ENCODE data around the gene JARID2. TPM values are rescaled to one million over a fixed set of nuclear protein-coding genes. Genes with fewer than 3 reads are reported as not detected.

Gene JARID2
- total and polyA plus RNA-seq, 9 of the 15 experiments (the other 6 are each of a cell fraction or from before 2014, with no cell fraction given): 5.0 to 29.0 (median 15.6) TPM

GRCh38 chr6:15255481-15255880 is 9.6 kb downstream of the JARID2 start:
- no peak overlapping the region for H3K4me2 ChIP-seq (ENCODE audit: insufficient read depth, low read length)
- ChIA-PET POLR2A (interaction anchor here (0.6 to 4.1 kb wide), 6 partner anchors 11 to 159 kb away, joined by 3 to 24 read pairs (median 3); no protein-coding TSS in a partner anchor), CTCF (ENCODE audit: low intra/inter-chr PET ratio) (no interaction called here)
- H3K9ac ChIP-seq (ENCODE audit: insufficient read depth in 1 of 2, low read depth in 2 of 2, low read length in 2 of 2): no peak overlapping the region
- no peak overlapping the region for H3K27ac ChIP-seq (ENCODE audit: extremely low read depth, low read depth, low read length)
- FAIRE-seq: no peak
- H3K36me3 ChIP-seq (ENCODE audit: control insufficient read depth, insufficient read depth, low read length): peaks cover 31% of the 10 kb centered on the region; the same call in 2 of the 3 replicates
- H3K79me2 ChIP-seq (ENCODE audit: control insufficient read depth, insufficient read depth, low read length): peaks cover 99% of the 10 kb centered on the region
- peaks cover 55% of the 10 kb centered on the region for H4K20me1 ChIP-seq (replicated peaks; ENCODE audit: control insufficient read depth, insufficient read depth, low read length)
- no peaks in the 10 kb centered on the region for H3K27me3 ChIP-seq (ENCODE audit: control insufficient read depth in 2 of 2, insufficient read depth in 2 of 2, low read length in 2 of 2)
- TF ChIP-seq ZBTB1 (CRISPR knock-in tag; IDR thresholded peaks at IDR 0.05; ENCODE audit: borderline replicate concordance, low read depth): no peak
- TF ChIP-seq NR2F6 (CRISPR knock-in tag; IDR thresholded peaks at IDR 0.05): no peak
- TF ChIP-seq ARHGAP35 (IDR thresholded peaks at IDR 0.05; ENCODE audit: partially characterized antibody): no peak
- TF ChIP-seq ZFP30 (CRISPR knock-in tag; IDR thresholded peaks at IDR 0.05; ENCODE audit: borderline replicate concordance): no peak
- no peak for TF ChIP-seq SRSF1 (IDR thresholded peaks at IDR 0.05; ENCODE audit: low read depth, low read length)
- intact Hi-C loops (cut with micrococcal nuclease) (loop anchor here (2.0 to 10.0 kb wide), 3 partner anchors 43 to 949 kb away; no protein-coding TSS in a partner anchor), in situ Hi-C loops (cut with MboI) (no loop called here)
- no peak for ATAC-seq
- peaks cover 3% of the 10 kb centered on the region for H3K9me1 ChIP-seq (ENCODE audit: control insufficient read depth, insufficient read depth, low read length)
- peaks cover 15 to 54% of the 10 kb centered on the region in 2 experiments for H3K4me1 ChIP-seq (replicated peaks in 1 of 2; ENCODE audit: control insufficient read depth in 2 of 2, insufficient read depth in 2 of 2, low read length in 2 of 2)
- no peaks in the 10 kb centered on the region for H3K9me3 ChIP-seq (replicated peaks; ENCODE audit: control insufficient read depth, insufficient read depth, low read depth, low read length)
- BruUV-seq (replicated peaks): no TSS peak
- no peak overlapping the region for H2AFZ ChIP-seq (ENCODE audit: low read depth, low read length)
- no peak for DNase-seq (ENCODE audit: extremely low read depth in 1 of 4, low spot score in 3 of 4)
- no peak overlapping the region for H3K4me3 ChIP-seq
- 33% methylated on average over 1 of the region's 1 CpG for WGBS (ENCODE audit: insufficient coverage, low coverage, missing lambda C conversion rate)

GRCh38 chr6:15255909-15256395 is 10.1 kb downstream of the JARID2 start:
- H2AFZ ChIP-seq (ENCODE audit: low read depth, low read length): no peak overlapping the region
- no peak for ATAC-seq
- no peak overlapping the region for H3K27ac ChIP-seq (ENCODE audit: extremely low read depth, low read depth, low read length)
- no peak for DNase-seq (ENCODE audit: extremely low read depth in 1 of 4, low spot score in 3 of 4)
- 79% methylated on average over 4 of the region's 4 CpGs for WGBS (ENCODE audit: insufficient coverage, low coverage, missing lambda C conversion rate)
- POLR2A ChIA-PET: interaction anchor here (0.6 to 4.1 kb wide), 7 partner anchors 10 to 1044 kb away, joined by 3 to 24 read pairs (median 3); no protein-coding TSS in a partner anchor
- CTCF ChIA-PET (ENCODE audit: low intra/inter-chr PET ratio): no interaction called here
- in situ Hi-C loops (cut with MboI): no loop called here
- H3K36me3 ChIP-seq (ENCODE audit: control insufficient read depth, insufficient read depth, low read length): peaks cover 31% of the 10 kb centered on the region; the same call in 2 of the 3 replicates
- H3K27me3 ChIP-seq (ENCODE audit: control insufficient read depth in 2 of 2, insufficient read depth in 2 of 2, low read length in 2 of 2): no peaks in the 10 kb centered on the region
- peaks cover 58% of the 10 kb centered on the region for H4K20me1 ChIP-seq (replicated peaks; ENCODE audit: control insufficient read depth, insufficient read depth, low read length)
- no peak for FAIRE-seq
- H3K4me3 ChIP-seq: no peak overlapping the region
- BruUV-seq (replicated peaks): no TSS peak
- H3K4me2 ChIP-seq (ENCODE audit: insufficient read depth, low read length): no peak overlapping the region
- H3K79me2 ChIP-seq (ENCODE audit: control insufficient read depth, insufficient read depth, low read length): peaks cover 99% of the 10 kb centered on the region
- TF ChIP-seq CEBPB (tag; IDR thresholded peaks at IDR 0.05): peak; percentile 22; the same call in 1 of the 2 replicates
- peak; percentile 52 for TF ChIP-seq ATF3 (IDR thresholded peaks at IDR 0.05)
- no peak for TF ChIP-seq ATF3 (CRISPR knock-in tag; conservative IDR thresholded peaks at IDR 0.05)
- TF ChIP-seq CEBPG (CRISPR knock-in tag; IDR thresholded peaks at IDR 0.05): no peak
- TF ChIP-seq CEBPG (tag; conservative IDR thresholded peaks at IDR 0.05 in 1 of 2, IDR thresholded peaks at IDR 0.05 in 1 of 2): peak in 1 of 2 experiments; percentile 49; a peak in 2 of 4 replicates
- TF ChIP-seq ZNF354B (CRISPR knock-in tag; IDR thresholded peaks at IDR 0.05): no peak
- H3K4me1 ChIP-seq (replicated peaks in 1 of 2; ENCODE audit: control insufficient read depth in 2 of 2, insufficient read depth in 2 of 2, low read length in 2 of 2): peaks cover 14 to 54% of the 10 kb centered on the region in 2 experiments
- intact Hi-C loops (cut with micrococcal nuclease): loop anchor here (2.0 to 10.0 kb wide), 3 partner anchors 43 to 949 kb away; no protein-coding TSS in a partner anchor
- no peaks in the 10 kb centered on the region for H3K9me3 ChIP-seq (replicated peaks; ENCODE audit: control insufficient read depth, insufficient read depth, low read depth, low read length)
- H3K9ac ChIP-seq (ENCODE audit: insufficient read depth in 1 of 2, low read depth in 2 of 2, low read length in 2 of 2): no peak overlapping the region
- peaks cover 3% of the 10 kb centered on the region for H3K9me1 ChIP-seq (ENCODE audit: control insufficient read depth, insufficient read depth, low read length)

Measured in K562 (cell line).